Activated CD4-positive, alpha-beta T cell treated with anti-CD3 and anti-CD28 coated beads, Interleukin-10, Interleukin-2, amounts not matched to agents 100 ng/mL and 50 ng/mL, durations not matched to agents 16 hours and 8 hours (primary cell): ENCODE results near the gene CACNG1.

Experiments used
- DNase-seq: peaks from one replicate; pipeline ENCODE4 v3.0.0-alpha.2; 2020

Gene CACNG1

GRCh38 chr17:67052720-67053437, 8.5 kb downstream of the CACNG1 start:
- DNase-seq: no peak

GRCh38 chr17:67053438-67054000, 9.2 kb downstream of the CACNG1 start:
- no peak for DNase-seq

GRCh38 chr17:67054011-67054591, 9.7 kb downstream of the CACNG1 start:
- DNase-seq: no peak

GRCh38 chr17:67054608-67055007, 10.3 kb downstream of the CACNG1 start:
- DNase-seq: no peak

GRCh38 chr17:67055041-67055443, 10.7 kb downstream of the CACNG1 start:
- no peak for DNase-seq

- no peak for DNase-seq
Observed at GRCh38 chr17:67055811-67056745, 11.7 kb downstream of the CACNG1 start.

GRCh38 chr17:67056746-67057490, 12.6 kb downstream of the CACNG1 start:
- DNase-seq: no peak

GRCh38 chr17:67058036-67058435, 13.7 kb downstream of the CACNG1 start:
- no peak for DNase-seq

- DNase-seq: no peak
Observed at GRCh38 chr17:67059372-67059771, 15.0 kb downstream of the CACNG1 start.

- no peak for DNase-seq
Observed at GRCh38 chr17:67063141-67063540, 18.8 kb downstream of the CACNG1 start.

- DNase-seq: no peak
Observed at GRCh38 chr17:67066717-67067116, 22.4 kb downstream of the CACNG1 start.

- no peak for DNase-seq
Observed at GRCh38 chr17:67067571-67068482, 23.5 kb downstream of the CACNG1 start.

- DNase-seq: no peak
Observed at GRCh38 chr17:67068999-67069398, 24.6 kb downstream of the CACNG1 start.

- no peak for DNase-seq
Observed at GRCh38 chr17:67069603-67070136, 25.3 kb downstream of the CACNG1 start.

- DNase-seq: no peak
Observed at GRCh38 chr17:67071595-67071994, 27.2 kb downstream of the CACNG1 start.

- no peak for DNase-seq
Observed at GRCh38 chr17:67072885-67073284, 28.5 kb downstream of the CACNG1 start.

GRCh38 chr17:67074781-67075180, 30.4 kb downstream of the CACNG1 start:
- DNase-seq: no peak

- no peak for DNase-seq
Observed at GRCh38 chr17:67076290-67076689, 31.9 kb downstream of the CACNG1 start.

GRCh38 chr17:67078292-67078691, 33.9 kb downstream of the CACNG1 start:
- no peak for DNase-seq

GRCh38 chr17:67079491-67079890, 35.1 kb downstream of the CACNG1 start:
- no peak for DNase-seq

GRCh38 chr17:67080804-67081203, 36.5 kb downstream of the CACNG1 start:
- no peak for DNase-seq
